ENCODE data around the gene WDR62. TPM values are rescaled to one million over a fixed set of nuclear protein-coding genes. Genes with fewer than 3 reads are reported as not detected.

WDR62 gene
- polyA plus RNA-seq, 4 donors: 3.1 to 6.4 (median 5.1) TPM

GRCh38 chr19:36139120-36139472 is 84.4 kb downstream of the WDR62 start:
- no peak for DNase-seq (ENCODE audit: low read depth in 4 of 4, low spot score in 2 of 4)

- DNase-seq (ENCODE audit: low read depth in 4 of 4, low spot score in 2 of 4): peak; percentile 66 to 97 (median 96)
Measured at GRCh38 chr19:36139473-36140303, 85.0 kb downstream of the WDR62 start, which contains the start of gene CAPNS1. CAPNS1 (plus strand) TSS chr19:36140066; CDS start chr19:36141012, 946 bp downstream.

DNA sequence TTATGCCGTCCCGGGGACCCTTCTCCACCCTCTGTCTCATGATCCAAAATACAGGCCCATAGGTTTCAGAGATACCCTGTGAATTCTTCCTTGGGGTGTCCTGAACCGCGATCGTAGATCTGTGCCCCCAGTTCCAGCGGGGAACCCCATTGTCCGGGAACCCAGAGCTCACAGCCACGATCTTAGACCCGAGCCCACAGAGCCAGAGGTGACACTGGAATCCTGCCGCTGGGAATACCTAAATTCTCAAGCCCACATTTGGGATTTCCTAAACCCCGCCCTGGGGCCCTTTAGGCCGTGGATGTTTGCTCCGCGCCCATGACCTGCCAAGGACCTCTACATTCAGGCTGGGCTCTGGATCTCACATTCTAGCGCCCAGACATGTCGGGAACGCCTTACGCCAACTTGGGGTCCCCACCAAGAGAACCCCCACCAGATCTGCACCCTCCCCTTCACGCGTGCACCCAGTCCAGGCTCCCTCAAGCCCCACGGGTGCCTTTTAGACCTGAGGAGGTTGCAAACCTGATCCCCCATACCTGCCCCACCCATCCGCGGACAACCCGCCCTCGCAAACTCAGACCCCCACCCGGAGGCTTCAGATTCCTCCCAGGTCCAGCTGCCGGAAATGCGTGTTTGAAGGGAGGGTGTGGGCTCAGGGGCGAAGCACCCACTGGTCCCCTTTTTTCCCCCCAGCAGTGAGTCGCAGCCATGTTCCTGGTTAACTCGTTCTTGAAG is 85.8 kb downstream of the WDR62 start:
- DNase-seq (ENCODE audit: low read depth in 4 of 4, low spot score in 2 of 4): peak in 2 of 4 donors; percentile 35 to 36

- peak; percentile 34 to 69 (median 62) for DNase-seq (ENCODE audit: low read depth in 4 of 4, low spot score in 2 of 4)
Measured at GRCh38 chr19:36141039-36141927, 86.6 kb downstream of the WDR62 start.

- DNase-seq (ENCODE audit: low read depth in 4 of 4, low spot score in 2 of 4): no peak
Measured at GRCh38 chr19:36142046-36142445, 87.3 kb downstream of the WDR62 start.

DNA sequence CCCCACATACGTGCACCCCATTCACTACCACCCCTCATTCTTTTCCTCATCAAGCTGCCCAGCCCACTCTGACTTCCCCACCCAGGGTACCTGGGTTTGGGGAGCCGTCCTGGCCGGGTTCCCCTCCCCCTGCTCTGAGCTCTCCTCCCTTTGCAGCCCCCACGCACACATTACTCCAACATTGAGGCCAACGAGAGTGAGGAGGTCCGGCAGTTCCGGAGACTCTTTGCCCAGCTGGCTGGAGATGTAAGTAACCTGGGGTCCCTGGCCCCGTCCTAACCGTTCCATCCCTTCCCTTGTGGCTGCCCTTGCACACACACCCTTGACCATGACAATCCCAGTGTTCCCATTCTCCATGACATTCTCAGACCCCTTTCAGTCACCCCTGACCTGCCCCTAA is 87.8 kb downstream of the WDR62 start:
- no peak for DNase-seq (ENCODE audit: low read depth in 4 of 4, low spot score in 2 of 4)

- no peak for DNase-seq (ENCODE audit: low read depth in 4 of 4, low spot score in 2 of 4)
Measured at GRCh38 chr19:36144624-36145023, 89.9 kb downstream of the WDR62 start.

DNA sequence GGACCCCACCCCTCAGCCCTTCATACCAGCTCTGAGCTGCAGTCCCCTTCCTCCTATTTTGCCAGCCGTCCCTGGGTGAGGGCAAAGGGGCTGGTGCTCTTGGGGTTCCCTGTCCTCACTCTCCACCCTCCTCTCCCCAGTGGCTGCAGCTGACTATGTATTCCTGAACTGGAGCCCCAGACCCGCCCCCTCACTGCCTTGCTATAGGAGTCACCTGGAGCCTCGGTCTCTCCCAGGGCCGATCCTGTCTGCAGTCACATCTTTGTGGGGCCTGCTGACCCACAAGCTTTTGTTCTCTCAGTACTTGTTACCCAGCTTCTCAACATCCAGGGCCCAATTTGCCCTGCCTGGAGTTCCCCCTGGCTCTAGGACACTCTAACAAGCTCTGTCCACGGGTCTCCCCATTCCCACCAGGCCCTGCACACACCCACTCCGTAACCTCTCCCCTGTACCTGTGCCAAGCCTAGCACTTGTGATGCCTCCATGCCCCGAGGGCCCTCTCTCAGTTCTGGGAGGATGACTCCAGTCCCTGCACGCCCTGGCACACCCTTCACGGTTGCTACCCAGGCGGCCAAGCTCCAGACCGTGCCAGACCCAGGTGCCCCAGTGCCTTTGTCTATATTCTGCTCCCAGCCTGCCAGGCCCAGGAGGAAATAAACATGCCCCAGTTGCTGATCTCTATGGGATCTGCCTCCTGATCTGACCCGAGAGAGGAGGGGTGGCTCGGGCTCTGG is 95.1 kb downstream of the WDR62 start:
- no peak for DNase-seq (ENCODE audit: low read depth in 4 of 4, low spot score in 2 of 4)

DNA sequence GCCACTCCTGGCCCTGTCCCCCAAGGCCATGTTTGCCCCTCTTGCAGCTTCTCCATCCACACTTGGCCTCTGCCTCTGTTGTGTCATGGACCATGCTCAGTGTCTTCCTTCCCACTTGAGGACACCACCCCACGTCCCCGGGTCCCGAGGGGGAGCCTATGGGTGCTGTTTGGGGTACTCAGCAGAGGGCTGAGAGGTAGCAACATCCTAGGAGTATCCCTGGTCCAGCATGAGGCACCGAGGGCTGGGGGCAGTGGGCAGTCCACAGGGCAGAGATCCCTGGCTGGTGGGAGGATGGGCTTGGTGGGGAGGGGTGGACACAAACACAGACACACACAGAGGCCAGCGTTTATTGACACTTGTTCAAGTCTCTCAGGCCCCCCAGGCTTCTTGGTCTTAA is 95.9 kb downstream of the WDR62 start:
- no peak for DNase-seq (ENCODE audit: low read depth in 4 of 4, low spot score in 2 of 4)

GRCh38 chr19:36151144-36152018 is 96.7 kb downstream of the WDR62 start:
- peak in 3 of 4 donors; percentile 37 to 50 (median 47) for DNase-seq (ENCODE audit: low read depth in 4 of 4, low spot score in 2 of 4)

DNA sequence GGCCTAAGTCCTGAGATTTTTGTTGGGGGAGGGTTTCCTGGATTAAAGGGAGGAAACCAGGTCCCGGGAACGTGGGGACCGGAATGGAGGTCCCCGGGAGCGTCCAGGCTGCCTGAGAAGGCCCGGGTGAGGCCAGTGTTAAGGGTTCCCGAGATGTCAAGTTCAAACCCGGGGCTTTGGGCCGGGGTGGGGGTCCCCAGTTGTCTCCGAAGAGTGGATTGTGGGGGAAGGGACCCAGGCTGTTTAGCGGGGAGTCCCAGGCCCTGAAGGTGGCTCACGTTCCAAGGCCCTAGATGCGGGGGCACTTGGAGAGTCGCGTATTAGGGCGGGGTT is 97.3 kb downstream of the WDR62 start:
- no peak for DNase-seq (ENCODE audit: low read depth in 4 of 4, low spot score in 2 of 4)

GRCh38 chr19:36152352-36153091 is 97.8 kb downstream of the WDR62 start, which contains the start of gene COX7A1:
COX7A1 (minus strand) TSS chr19:36152447; CDS start chr19:36152407, 40 bp downstream.
- peak in 2 of 4 donors; percentile 32 to 36 for DNase-seq (ENCODE audit: low read depth in 4 of 4, low spot score in 2 of 4)

- DNase-seq (ENCODE audit: low read depth in 4 of 4, low spot score in 2 of 4): no peak
Measured at GRCh38 chr19:36153126-36153525, 98.4 kb downstream of the WDR62 start.

Other genes with a start within 250 kb of the WDR62 start
- gene PRODH2, start 242.1 kb upstream of the WDR62 start, polyA plus RNA-seq (ENCODE audit: insufficient read length in 4 of 4): 10 to 100 TPM; 24.2 to 60.6 (median 39.9) TPM
- gene NPHS1, start 202.4 kb upstream of the WDR62 start, polyA plus RNA-seq (ENCODE audit: insufficient read length in 4 of 4): 100 to 1,000 TPM; 101 to 226 (median 168) TPM
- 10 to 100 TPM in 3 of 4 donors, 1 to 10 TPM in 1; 7.7 to 12.8 (median 11.5) TPM for gene KIRREL2, start 198.0 kb upstream of the WDR62 start, polyA plus RNA-seq (ENCODE audit: insufficient read length in 4 of 4)
- gene APLP1, start 186.3 kb upstream of the WDR62 start, polyA plus RNA-seq (ENCODE audit: insufficient read length in 4 of 4): 10 to 100 TPM; 19.3 to 32.8 (median 28.3) TPM
- gene NFKBID, start 154.4 kb upstream of the WDR62 start, polyA plus RNA-seq (ENCODE audit: insufficient read length in 4 of 4): 1 to 10 TPM; 1.3 to 6.0 (median 4.1) TPM
- gene HCST, start 152.4 kb upstream of the WDR62 start, polyA plus RNA-seq (ENCODE audit: insufficient read length in 4 of 4): 1 to 10 TPM; 3.0 to 4.5 (median 3.4) TPM
- gene TYROBP, start 146.6 kb upstream of the WDR62 start, polyA plus RNA-seq (ENCODE audit: insufficient read length in 4 of 4): 10 to 100 TPM in 2 of 4 donors, 1 to 10 TPM in 2; 8.2 to 13.5 (median 11.1) TPM
- 10 to 100 TPM in 3 of 4 donors, 1 to 10 TPM in 1; 8.6 to 19.9 (median 14.3) TPM for gene LRFN3, start 118.5 kb upstream of the WDR62 start, polyA plus RNA-seq (ENCODE audit: insufficient read length in 4 of 4)
- gene SDHAF1, start 59.7 kb upstream of the WDR62 start, polyA plus RNA-seq (ENCODE audit: insufficient read length in 4 of 4): 10 to 100 TPM; 12.4 to 19.8 (median 15.0) TPM
- 10 to 100 TPM; 12.5 to 16.1 (median 13.3) TPM for gene SYNE4, start 46.1 kb upstream of the WDR62 start, polyA plus RNA-seq (ENCODE audit: insufficient read length in 4 of 4)
- 10 to 100 TPM; 11.8 to 20.5 (median 16.9) TPM for gene ALKBH6, start 40.7 kb upstream of the WDR62 start, polyA plus RNA-seq (ENCODE audit: insufficient read length in 4 of 4)
- gene CLIP3, start 22.0 kb upstream of the WDR62 start, polyA plus RNA-seq (ENCODE audit: insufficient read length in 4 of 4): 10 to 100 TPM; 47.0 to 61.8 (median 57.1) TPM
- gene THAP8, start 612 bp upstream of the WDR62 start, polyA plus RNA-seq (ENCODE audit: insufficient read length in 4 of 4): 10 to 100 TPM; 10.8 to 16.5 (median 13.4) TPM
- under 1 TPM in 1 of 4 donors, not detected in 3; 0.21 TPM for gene OVOL3, start 56.2 kb downstream of the WDR62 start, polyA plus RNA-seq (ENCODE audit: insufficient read length in 4 of 4)
- gene POLR2I, start 60.0 kb downstream of the WDR62 start, polyA plus RNA-seq (ENCODE audit: insufficient read length in 4 of 4): 10 to 100 TPM; 47.4 to 78.7 (median 53.8) TPM
- gene TBCB, start 60.6 kb downstream of the WDR62 start, polyA plus RNA-seq (ENCODE audit: insufficient read length in 4 of 4): 100 to 1,000 TPM; 118 to 158 (median 128) TPM
- gene CAPNS1, start 85.2 kb downstream of the WDR62 start, polyA plus RNA-seq (ENCODE audit: insufficient read length in 4 of 4): 100 to 1,000 TPM; 503 to 614 (median 583) TPM
- gene COX7A1, start 97.5 kb downstream of the WDR62 start, polyA plus RNA-seq (ENCODE audit: insufficient read length in 4 of 4): 10 to 100 TPM; 20.9 to 52.1 (median 31.6) TPM
- 1 to 10 TPM; 6.0 to 7.7 (median 6.4) TPM for gene ZNF565, start 159.8 kb downstream of the WDR62 start, polyA plus RNA-seq (ENCODE audit: insufficient read length in 4 of 4)
- 100 to 1,000 TPM; 113 to 161 (median 129) TPM for gene ZNF146, start 160.2 kb downstream of the WDR62 start, polyA plus RNA-seq (ENCODE audit: insufficient read length in 4 of 4)

Data from left renal cortex interstitium (tissue), 4 donors.